ENCODE data around the gene DGKG.

The DGKG gene

GRCh38 chr3:186200726-186201125, 161.3 kb downstream of the DGKG start:
- DNase-seq, result no peak

- DNase-seq, result no peak
These were observed 163.6 kb downstream of the DGKG start for GRCh38 chr3:186198442-186198841.

GRCh38 chr3:186194451-186194811, 167.6 kb downstream of the DGKG start:
- DNase-seq, result no peak

- DNase-seq, result no peak
These were observed 168.2 kb downstream of the DGKG start for GRCh38 chr3:186193534-186194450.

- no peak for DNase-seq
These were observed 169.2 kb downstream of the DGKG start for GRCh38 chr3:186192823-186193222.

GRCh38 chr3:186189492-186189891, 172.5 kb downstream of the DGKG start:
- no peak for DNase-seq

- DNase-seq, result no peak
These were observed 174.4 kb downstream of the DGKG start for GRCh38 chr3:186187401-186188275.

- no peak for DNase-seq
These were observed 176.7 kb downstream of the DGKG start for GRCh38 chr3:186185194-186185787.

GRCh38 chr3:186184021-186184420, 178.0 kb downstream of the DGKG start:
- no peak for DNase-seq

- DNase-seq, result no peak
These were observed 179.2 kb downstream of the DGKG start for GRCh38 chr3:186182850-186183249.

- no peak for DNase-seq
These were observed 180.1 kb downstream of the DGKG start for GRCh38 chr3:186181901-186182300.

GRCh38 chr3:186180891-186181481, 181.0 kb downstream of the DGKG start:
- no peak for DNase-seq

GRCh38 chr3:186180151-186180550, 181.9 kb downstream of the DGKG start:
- DNase-seq, result no peak

- no peak for DNase-seq
These were observed 183.6 kb downstream of the DGKG start for GRCh38 chr3:186178412-186178811.

- no peak for DNase-seq
These were observed 185.6 kb downstream of the DGKG start for GRCh38 chr3:186176373-186176990.

GRCh38 chr3:186173224-186173815, 188.7 kb downstream of the DGKG start:
- DNase-seq, result no peak

- no peak for DNase-seq
These were observed 189.7 kb downstream of the DGKG start for GRCh38 chr3:186172353-186172752.

- no peak for DNase-seq
These were observed 190.5 kb downstream of the DGKG start for GRCh38 chr3:186171521-186171920.

- DNase-seq, result no peak
These were observed 191.5 kb downstream of the DGKG start for GRCh38 chr3:186170516-186170915.

GRCh38 chr3:186169379-186169778, 192.7 kb downstream of the DGKG start:
- no peak for DNase-seq

- no peak for DNase-seq
These were observed 193.1 kb downstream of the DGKG start for GRCh38 chr3:186168976-186169375.

All from stimulated activated CD4-positive, alpha-beta T cell treated with anti-CD3 and anti-CD28 coated beads, Interleukin-4, amount 100 ng/mL, for 24 hours (primary cell).